ENCODE results near the gene SAXO1.

- TF ChIP-seq CTCF (conservative IDR thresholded peaks at IDR 0.05 in 1 of 2, IDR thresholded peaks at IDR 0.05 in 1 of 2; ENCODE audit: extremely low read depth in 1 of 2, insufficient read depth in 1 of 2, low read depth in 1 of 2, low read length in 2 of 2): no peak
- TF ChIP-seq EZH2 (IDR thresholded peaks at IDR 0.05; ENCODE audit: borderline replicate concordance, low read length): no peak
These were observed 54.8 kb downstream of the SAXO1 start for GRCh38 chr9:18978188-18978587.
